K562 (cell line): ENCODE data around the gene ENHO. TPM values are rescaled to one million over a fixed set of nuclear protein-coding genes. Genes with fewer than 3 reads are reported as not detected.

Source experiments
- HMG20B ChIP-seq: fragments of 250-450 bp; sonication (Bioruptor Pico); IDR thresholded peaks from 2 replicates; pipeline ENCODE4 v1.5.0; 2021; ENCODE audit warnings: mild to moderate bottlenecking
- RNF2 ChIP-seq: sonication (generic); IDR thresholded peaks from 2 replicates; pipeline ENCODE4 v1.6.1; 2016
- TCFL5 ChIP-seq: fragments of 250-450 bp; sonication (Bioruptor Pico); conservative IDR thresholded peaks from 2 replicates; pipeline ENCODE4 v1.6.1; 2021; ENCODE audit warnings: mild to moderate bottlenecking, moderate library complexity, matching md5 sums
- U2AF2 ChIP-seq: fragments of 200-400 bp; formaldehyde crosslinking; optimal IDR thresholded peaks from 2 replicates; pipeline ENCODE3; 2017; ENCODE audit warnings: low read depth, mild to moderate bottlenecking, low read length
- ZNF24 ChIP-seq: fragments of 450-650 bp; IDR thresholded peaks from 2 replicates; pipeline ENCODE4 v1.6.1; 2016
- polyA plus RNA-seq, 8 experiments: library from polyadenylated mRNA; depleted of rRNA in 4 of 8; stranded (reverse) in 5 of 8; unstranded in 3 of 8; fragments of >200 nt; fragmentation: Nextera tagmentation in 2 of 8; fragmentation: Illumina TruSeq in 1 of 8; extraction: Ambion mirVana in 2 of 8; extraction: Trizol in 1 of 8; gene quantifications; 2 replicates each; pipeline versions ENCODE4 v1.2.1 to v1.2.3, GENCODE V29; 2011 to 2014; ENCODE audit warnings: inconsistent platforms in 1 of 8, missing spikeins in 1 of 8
- total RNA-seq, 7 experiments: library from RNA; depleted of rRNA in 6 of 7; stranded (reverse); fragments of >200 nt in 6 of 7; fragmentation: Illumina TruSeq in 2 of 7; extraction: Trizol in 2 of 7; gene quantifications; 2 replicates each; pipeline versions ENCODE4 v1.2.1 to v1.2.3, GENCODE V29; 2011 to 2021; ENCODE audit warnings: low replicate concordance in 1 of 7
- TF ChIP-seq, protein P1 (sequence below): fragments of 250-450 bp; sonication (Bioruptor Pico); IDR thresholded peaks from 2 replicates; pipeline ENCODE4 v1.4.0; 2020; ENCODE audit warnings: mild to moderate bottlenecking
- TF ChIP-seq, protein P2 (sequence below): IDR thresholded peaks from 2 replicates; pipeline ENCODE4 v1.6.1; 2011; ENCODE audit warnings: borderline replicate concordance, low read depth, mild to moderate bottlenecking, moderate library complexity, low read length; ENCODE audit not compliant: insufficient read depth, poor library complexity, severe bottlenecking
- TF ChIP-seq, protein P3 (sequence below), 2 experiments: IDR thresholded peaks; 2 replicates each; pipeline ENCODE4 v1.6.1; 2011; ENCODE audit warnings: borderline replicate concordance in 1 of 2, control low read depth in 1 of 2, low read depth in 1 of 2, low read length in 1 of 2, mild to moderate bottlenecking in 1 of 2, mixed read lengths in 1 of 2, moderate library complexity in 1 of 2; ENCODE audit not compliant: insufficient read depth in 1 of 2, insufficient read length in 1 of 2, poor library complexity in 1 of 2, severe bottlenecking in 1 of 2; ENCODE audit errors: extremely low read depth in 1 of 2

ENHO gene
- total and polyA plus RNA-seq, 9 of the 15 experiments (the other 6 are each of a cell fraction or from before 2014, with no cell fraction given): 0.24 TPM; not detected in 8

DNA sequence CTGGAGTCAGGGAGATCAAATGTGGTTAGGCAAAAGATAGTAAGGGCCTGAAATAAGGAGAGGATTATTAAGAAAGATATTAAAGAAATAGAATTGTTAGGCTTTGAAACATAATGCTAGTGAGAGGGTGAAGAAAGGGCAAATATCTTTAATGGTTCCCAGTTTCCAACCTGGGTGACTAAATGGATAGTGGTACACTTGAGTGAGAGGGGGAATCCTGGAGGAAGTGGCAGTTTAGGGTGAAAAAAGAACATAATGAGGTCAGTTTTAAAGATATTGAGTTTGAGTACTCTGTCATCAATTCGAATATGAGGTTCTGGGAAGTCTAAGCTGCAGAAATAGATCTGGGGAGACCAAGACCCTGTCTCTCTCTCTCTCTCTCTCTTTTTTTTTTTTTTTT is 45.2 kb downstream of the ENHO start (continued):
- TF ChIP-seq, protein P1, sequence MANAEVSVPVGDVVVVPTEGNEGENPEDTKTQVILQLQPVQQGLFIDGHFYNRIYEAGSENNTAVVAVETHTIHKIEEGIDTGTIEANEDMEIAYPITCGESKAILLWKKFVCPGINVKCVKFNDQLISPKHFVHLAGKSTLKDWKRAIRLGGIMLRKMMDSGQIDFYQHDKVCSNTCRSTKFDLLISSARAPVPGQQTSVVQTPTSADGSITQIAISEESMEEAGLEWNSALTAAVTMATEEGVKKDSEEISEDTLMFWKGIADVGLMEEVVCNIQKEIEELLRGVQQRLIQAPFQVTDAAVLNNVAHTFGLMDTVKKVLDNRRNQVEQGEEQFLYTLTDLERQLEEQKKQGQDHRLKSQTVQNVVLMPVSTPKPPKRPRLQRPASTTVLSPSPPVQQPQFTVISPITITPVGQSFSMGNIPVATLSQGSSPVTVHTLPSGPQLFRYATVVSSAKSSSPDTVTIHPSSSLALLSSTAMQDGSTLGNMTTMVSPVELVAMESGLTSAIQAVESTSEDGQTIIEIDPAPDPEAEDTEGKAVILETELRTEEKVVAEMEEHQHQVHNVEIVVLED (CRISPR knock-in tag): no peak
- TF ChIP-seq TCFL5 (CRISPR knock-in tag): no peak
- no peak for TF ChIP-seq ZNF24
- no peak for TF ChIP-seq RNF2
- TF ChIP-seq, protein P2, sequence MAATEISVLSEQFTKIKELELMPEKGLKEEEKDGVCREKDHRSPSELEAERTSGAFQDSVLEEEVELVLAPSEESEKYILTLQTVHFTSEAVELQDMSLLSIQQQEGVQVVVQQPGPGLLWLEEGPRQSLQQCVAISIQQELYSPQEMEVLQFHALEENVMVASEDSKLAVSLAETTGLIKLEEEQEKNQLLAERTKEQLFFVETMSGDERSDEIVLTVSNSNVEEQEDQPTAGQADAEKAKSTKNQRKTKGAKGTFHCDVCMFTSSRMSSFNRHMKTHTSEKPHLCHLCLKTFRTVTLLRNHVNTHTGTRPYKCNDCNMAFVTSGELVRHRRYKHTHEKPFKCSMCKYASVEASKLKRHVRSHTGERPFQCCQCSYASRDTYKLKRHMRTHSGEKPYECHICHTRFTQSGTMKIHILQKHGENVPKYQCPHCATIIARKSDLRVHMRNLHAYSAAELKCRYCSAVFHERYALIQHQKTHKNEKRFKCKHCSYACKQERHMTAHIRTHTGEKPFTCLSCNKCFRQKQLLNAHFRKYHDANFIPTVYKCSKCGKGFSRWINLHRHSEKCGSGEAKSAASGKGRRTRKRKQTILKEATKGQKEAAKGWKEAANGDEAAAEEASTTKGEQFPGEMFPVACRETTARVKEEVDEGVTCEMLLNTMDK: no peak
- no peak for TF ChIP-seq U2AF2
- TF ChIP-seq HMG20B (CRISPR knock-in tag): no peak
- TF ChIP-seq, protein P3, sequence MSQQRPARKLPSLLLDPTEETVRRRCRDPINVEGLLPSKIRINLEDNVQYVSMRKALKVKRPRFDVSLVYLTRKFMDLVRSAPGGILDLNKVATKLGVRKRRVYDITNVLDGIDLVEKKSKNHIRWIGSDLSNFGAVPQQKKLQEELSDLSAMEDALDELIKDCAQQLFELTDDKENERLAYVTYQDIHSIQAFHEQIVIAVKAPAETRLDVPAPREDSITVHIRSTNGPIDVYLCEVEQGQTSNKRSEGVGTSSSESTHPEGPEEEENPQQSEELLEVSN (IDR thresholded peaks at IDR 0.05; ENCODE audit: borderline replicate concordance in 1 of 2, extremely low read depth in 1 of 2, insufficient read depth in 1 of 2, insufficient read length in 1 of 2, low read depth in 1 of 2, low read length in 1 of 2, poor library complexity in 1 of 2, severe bottlenecking in 1 of 2): no peak
- TF ChIP-seq, all 486 proteins: peak for 0
